Right forelimb (tissue), 1 donor: Measurements from ENCODE around the gene ZNF579.

ENCODE experiments used
- DNase-seq: peaks from one replicate; pipeline ENCODE4 v3.0.0-alpha.2; 2018

Gene ZNF579

DNA sequence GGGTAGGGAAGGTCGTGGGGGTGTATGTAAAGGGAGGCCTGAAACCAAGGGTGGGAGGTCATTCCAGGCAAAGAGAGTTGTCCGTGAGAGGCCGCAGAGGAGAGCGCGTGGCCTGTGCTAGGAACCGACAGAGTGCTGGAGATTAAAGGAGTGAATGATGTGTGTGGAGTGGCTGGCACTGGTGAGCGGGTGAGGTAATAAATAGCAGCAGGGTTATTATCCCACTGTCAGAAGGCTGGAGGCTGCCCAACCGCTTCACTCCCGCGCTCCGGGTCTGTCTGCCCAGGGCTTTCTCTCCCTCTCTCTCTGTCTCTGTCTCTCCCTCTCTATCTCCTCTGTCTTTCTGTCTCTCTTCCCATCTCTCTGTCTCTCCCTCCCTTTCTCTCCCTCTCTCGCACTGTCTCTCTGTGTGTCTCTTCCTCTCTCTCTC, 17.4 kb downstream of the ZNF579 start:
- DNase-seq: no peak

DNA sequence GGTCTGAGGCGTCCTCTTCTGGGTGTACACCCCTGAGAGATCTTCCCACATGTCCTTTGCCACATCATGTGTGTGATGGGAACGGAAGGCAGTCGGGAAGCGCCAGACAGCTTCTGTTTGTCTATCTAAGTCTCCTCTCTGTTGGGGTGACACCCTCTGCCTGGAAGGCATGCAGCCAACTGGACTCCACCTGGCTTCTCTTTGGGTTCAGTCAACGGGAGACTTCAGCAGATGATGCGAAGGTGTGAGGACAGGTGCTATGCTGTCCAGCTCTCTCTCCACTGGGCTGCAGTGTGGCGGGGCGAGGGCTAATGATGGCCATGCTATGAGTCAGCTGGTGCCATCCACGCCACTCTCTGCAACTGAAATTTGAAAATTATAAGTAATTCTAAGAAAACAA, 21.0 kb downstream of the ZNF579 start:
- no peak for DNase-seq

DNA sequence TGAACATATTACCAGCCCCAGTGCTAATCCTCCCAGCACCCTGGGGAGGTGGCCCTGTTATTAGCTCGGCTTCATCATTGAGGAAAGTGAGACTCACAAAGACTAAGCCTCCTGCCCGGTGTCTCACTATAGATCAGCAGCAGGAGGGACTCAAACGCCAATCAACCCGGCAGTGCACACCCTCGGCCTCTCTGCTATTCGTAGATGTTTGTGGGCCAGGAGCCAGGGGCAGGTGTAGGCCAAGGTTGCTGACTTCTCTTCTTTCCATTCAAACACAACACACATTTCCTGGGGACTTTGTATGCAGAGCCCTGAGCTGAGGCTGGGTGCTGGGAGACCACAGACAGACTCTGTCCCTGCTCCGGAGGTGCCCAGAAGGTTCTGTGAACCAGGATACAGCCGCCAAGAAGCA, 25.9 kb downstream of the ZNF579 start:
- DNase-seq: no peak

DNA sequence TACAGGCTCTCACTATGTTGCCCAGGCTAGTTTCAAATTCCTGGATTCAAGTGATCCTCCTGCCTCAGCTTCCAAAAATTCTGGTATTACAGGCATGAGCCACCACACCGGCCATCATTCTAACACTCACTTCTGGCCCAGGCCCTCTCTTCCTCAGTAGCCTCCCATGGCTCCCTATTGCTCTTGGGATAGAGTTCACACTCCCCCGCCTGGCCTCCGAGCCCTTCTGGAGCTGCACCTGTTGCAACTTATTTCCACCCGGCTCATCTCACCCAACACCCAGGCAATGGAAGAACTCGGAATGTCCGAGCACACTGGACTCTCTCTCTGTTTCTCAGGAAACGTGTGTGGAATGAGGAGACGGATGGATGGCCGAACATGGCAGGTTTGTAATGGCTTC, 26.3 kb downstream of the ZNF579 start:
- DNase-seq: no peak

DNA sequence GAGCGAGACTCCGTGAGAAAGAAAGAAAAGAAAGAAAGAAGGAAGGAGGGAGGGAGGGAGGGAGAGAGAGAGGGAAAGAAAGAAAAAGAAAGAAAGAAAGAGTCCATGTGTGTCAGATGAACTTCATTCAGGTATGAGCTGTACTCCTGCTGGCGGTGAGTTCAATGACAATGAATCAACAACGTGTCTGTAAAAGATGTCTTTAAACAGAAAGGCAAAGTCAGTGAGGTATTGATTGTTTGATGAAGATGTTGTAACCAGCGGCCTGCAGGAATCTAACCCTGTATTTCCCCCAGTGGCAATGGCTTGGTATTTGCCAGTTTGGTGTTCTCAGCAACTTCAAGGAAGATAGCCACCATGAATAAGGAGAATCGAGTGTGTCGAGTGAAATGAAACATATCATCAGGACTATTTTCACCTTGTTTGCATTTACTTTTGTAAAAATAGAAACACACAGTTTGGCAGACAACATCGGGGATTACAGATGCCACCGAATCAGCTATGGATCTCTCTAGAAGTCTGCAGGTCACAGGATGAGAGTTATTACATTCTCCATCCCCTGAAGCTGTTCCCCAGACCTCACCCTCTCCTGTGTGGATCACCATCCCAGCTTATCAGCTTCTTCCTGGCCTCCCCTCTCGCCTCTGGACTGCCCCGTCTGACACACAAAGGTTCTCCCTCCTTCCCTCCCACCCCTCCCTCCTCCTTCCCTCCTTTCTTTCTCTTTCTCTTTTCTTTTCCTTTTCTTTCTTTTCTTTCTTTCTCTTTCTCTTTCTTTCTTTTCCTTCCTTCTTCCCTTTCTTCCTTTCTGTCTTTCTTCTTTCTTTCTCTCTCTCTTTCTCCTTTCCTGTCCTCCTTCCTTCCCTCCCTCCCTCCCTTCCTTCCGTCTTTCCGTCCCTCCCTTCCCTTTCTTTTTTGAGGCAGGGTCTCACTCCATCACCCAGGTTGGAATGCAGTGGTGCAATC, 27.1 kb downstream of the ZNF579 start:
- DNase-seq: no peak

DNA sequence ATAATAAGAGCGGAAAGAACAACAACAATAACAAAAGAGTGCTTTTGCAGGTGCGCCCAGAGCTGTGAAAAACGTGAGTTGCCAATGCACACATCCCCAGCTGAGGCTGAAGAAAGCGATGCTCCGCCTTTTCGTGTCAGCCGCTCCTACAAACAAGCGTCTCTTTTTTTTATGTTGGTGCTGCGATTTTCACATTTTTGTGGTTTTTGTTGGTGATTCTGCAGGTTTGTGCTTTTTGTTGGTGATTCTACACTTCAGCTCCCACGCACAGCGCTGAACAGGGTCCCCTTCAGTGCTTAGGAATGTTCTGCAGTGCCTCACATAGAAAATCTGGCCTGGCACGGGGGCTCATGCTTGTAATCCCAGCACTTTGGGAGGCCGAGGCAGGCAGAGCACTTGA, 28.0 kb downstream of the ZNF579 start:
- no peak for DNase-seq

DNA sequence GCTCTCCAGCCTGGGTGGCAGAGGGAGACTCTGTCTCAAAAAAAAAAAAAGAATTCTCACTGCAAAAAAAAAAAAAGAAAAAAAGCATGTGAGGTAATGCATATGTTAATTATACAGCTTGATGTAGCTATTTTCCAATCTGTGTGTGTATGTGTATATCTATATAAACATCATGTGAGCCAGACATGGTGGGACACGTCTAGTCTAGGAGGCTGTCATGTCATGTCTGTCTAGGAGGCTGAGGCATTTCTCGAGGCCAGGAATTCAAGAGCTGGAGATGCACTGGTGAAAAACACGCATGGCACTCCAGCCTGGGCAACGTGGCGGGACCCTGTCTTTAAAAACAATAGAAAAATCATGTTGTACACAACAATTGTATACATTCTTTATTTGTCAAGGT, 28.4 kb downstream of the ZNF579 start:
- DNase-seq: no peak

DNA sequence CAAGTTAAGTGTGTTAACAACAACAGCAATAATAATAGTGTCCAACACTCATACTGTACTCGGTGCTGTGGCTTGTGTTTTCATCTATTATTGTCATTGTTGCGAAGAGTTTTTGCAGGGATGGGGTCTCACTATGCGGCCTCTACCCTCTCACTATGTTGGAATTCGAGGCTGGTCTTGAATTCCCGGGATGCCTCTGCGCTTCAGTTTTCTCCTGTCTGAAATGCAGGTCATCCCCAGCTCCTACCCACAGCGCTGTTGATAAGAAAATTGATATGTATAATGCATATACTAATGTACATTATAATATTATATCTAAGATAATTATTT, 30.4 kb downstream of the ZNF579 start:
- no peak for DNase-seq

DNA sequence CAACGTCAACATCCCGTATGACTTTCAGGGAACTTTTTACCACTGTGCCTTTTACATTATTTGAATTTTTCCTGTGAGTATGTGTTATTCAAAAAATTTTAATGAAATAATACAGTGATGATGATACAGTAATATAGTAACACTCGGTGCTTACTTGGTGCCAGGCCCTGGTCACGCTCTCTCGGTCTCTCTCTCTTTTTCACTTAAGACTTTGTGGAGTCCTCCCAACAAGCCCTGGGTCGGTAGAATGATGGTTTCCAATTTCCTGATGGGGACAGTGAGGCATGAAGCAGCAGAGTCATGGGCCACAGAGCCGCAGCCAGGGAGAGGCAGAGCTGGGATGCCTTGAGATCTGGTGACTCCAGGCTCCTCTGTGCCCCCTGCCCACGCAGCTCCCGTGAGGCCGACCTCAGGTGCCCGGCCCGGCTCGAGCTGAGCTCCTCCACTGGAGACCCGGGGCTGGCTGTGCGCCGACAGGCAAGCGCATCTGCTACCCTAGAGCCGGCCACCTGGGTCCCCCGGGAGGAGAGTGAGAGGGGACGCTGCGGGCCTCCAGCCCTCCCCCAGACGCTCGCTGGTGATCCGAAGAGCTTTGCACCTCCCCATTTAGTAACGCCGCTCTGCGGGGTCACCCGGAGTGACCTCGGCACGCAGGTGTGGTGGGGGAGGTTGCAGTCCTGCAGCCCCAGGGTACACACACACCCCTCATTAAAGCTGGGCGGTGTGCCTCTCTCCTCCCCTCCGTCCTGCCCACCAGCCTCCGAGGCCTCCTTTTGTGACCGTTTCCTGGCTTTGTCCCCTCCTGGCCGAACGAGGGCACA, 30.9 kb downstream of the ZNF579 start:
- no peak for DNase-seq

DNA sequence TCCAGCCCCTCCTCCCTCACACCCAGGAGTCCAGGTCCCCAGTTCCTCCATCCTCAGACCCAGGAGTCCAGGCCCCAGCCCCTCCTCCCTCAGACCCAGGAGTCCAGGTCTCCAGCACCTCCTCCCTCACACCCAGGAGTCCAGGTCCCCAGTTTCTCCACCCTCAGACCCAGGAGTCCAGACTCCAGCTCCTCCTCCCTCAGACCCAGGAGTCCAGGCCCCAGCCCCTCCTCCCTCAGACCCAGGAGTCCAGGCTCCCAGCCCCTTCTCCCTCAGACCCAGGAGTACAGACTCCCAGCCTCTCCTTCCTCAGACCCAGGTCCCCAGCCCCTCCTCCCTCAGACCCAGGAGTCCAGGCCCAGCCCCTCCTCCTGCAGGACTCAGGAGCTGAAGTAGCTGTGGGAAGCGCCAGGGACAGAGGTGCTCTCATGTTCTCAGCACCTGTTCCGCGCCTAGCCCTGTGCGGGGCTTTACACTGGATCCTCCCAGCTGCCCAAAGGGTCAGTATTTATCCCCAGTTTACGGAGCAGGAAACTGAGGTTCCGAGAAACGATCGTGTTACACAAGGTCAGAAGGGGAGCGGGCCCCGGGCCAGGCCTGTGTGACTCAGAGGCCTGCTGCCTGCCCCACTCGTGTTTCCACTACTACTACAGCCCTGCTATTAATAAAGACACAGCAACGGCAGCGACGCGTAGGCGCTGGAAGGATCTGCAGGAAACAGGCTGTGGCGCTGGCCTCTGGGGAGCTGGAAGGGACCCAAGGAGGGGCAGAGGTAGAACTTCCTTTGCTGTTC, 33.6 kb downstream of the ZNF579 start:
- DNase-seq: no peak

DNA sequence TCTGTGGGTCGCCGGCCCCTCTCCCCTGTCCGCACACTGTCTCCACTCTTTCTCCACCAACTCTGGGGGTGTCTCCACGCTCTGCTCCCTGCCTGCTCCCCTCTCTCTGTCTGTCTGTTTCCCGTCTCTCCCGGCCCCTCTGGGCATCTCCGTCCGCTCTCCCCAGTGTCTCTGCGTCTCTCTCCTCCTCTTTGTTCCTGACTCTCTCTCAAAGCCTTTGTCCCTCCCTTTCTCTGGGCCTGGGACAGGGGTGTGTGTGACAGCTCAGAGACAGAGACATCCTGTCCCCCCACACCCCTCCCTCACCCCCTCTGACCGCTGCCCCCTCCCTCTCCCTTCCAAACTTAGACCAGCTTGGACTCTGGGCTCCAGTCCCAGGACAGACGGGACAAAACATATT, 34.6 kb downstream of the ZNF579 start:
- no peak for DNase-seq

DNA sequence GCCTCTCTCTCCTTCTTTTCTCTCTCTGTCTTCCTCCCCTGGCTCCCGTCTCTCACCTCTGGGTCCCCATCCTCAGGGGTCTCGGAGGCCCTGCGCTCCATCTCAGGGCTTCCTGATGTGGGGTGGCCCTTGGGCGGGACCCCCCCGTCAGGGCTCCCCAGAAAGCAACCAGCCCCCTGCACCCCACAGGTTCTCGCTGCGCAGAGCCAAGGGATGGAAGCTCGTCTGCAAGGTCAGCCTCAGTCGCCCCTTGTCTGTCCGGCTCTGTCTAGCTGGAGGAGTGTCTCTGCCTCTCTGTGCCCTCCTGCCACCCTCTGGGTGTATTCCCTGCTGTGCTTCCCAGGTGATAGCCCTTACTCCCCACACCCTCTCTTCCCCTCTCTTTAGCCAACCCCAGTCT, 35.2 kb downstream of the ZNF579 start, which contains the start of gene SBK3:
Gene SBK3 (minus strand): TSS at position 101 of the 400 bp plus-strand sequence. CDS start 0 bp downstream, at position 101.
- DNase-seq: no peak

DNA sequence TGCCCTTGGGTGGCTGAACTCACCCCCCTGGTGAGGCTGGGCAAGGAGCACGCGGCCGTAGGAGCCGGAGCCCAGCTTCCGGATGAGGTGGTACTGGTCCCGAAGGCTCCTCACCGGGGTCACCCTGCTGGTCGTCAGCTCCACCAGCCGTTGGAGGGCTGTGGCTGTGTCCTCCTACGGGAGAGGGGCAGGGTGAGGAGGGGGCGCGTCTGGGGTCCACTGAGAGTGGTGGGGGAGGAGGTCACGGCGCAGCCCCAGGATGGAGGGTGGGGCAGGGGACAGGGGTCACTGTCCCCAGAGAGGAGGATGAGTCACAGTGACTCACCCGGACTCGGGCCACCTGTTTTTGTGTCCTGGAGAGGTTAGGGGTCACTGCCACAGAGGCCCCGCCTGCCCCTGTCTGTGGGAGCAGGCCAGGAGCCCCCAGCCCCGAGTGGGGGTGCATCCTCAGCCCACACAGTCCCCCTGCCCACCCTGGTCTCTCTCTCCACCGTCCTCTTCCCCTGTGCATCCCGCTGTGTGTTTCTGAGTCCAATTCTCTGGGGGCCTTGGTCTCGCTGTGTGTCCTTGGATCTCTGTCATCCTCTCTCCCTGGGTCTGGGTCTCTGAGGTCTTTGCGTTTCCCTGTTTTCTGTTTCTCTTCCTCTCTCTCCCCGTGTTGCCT, 35.7 kb downstream of the ZNF579 start:
- no peak for DNase-seq

DNA sequence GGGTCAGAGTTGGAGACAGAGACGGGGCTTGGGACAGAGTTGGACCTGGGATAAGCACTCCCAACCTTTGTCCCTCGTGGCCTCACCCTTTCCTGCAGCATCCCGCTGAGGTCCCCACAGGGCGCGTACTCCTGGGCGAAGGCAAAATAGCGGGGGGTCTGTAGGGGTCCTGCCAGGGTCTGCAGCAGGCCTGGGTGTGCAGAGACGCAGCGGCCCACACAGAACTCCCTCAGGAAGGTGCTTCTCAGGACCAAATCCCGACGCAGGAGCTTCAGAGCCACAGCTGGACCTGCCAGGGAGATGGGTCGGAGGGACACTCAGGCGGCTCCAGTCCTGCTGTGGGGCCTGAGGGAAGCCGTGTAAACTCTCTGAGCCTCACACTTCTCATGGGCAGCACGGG, 36.6 kb downstream of the ZNF579 start:
- DNase-seq: no peak

DNA sequence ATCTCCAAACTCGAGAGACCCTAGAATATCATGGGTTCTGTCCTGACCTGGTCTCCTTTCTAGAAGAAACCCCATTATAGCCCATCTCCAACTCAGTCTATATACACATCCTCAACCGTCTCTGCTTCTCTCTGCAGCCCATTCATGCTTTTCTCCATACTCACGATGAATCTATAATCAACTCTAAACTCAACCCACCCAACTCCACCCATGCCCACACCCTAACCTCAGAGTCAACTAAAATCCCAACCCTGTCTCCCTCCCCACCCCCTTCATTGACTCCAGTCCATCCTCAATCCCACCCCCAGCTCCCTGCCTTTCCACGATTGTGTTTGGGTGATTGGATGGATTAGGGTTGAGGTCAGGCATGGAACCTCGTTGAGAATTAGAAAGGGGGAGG, 37.1 kb downstream of the ZNF579 start:
- no peak for DNase-seq

DNA sequence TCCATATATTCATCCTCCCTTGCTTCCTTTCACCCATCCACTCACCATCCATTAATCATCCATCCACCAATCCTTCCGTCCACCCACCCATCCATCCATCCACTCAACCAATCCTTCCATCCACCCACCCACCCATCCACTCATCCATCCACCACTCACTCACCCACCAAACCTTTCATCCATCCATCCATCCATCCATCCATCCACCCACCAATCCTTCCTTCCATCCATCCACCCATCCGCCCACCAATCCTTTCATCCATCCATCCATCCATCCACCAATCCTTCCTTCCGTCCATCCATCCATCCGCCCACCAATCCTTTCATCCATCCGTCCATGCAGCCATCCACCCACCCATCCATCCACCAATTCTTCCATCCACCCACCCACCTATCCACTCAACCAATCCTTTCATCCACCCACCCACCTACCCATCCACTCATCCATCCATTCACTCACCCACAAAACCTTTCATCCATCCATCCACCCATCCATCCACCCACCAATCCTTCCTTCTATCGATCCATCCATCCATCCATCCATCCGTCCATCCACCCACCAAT, 38.3 kb downstream of the ZNF579 start:
- DNase-seq: no peak

DNA sequence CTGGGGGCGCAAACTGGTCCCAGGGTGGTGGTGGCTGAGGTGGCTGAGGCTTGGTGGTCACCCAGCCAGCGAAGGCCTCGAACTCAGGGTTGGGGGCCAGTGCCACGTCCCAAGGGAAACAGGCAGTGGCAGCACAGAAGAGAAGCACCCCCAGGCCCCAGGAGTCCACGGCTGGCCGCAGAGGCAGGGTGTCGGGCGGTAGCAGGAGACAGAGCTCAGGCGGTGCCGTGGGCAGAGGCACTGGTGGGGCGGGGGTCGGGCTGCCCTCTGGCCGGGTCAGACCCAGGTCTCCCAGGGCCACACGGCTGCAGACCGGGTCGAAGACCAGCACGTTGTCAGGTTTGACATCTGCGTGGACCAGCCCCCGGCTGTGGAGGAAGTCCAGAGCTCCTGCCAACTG, 39.6 kb downstream of the ZNF579 start:
- no peak for DNase-seq

DNA sequence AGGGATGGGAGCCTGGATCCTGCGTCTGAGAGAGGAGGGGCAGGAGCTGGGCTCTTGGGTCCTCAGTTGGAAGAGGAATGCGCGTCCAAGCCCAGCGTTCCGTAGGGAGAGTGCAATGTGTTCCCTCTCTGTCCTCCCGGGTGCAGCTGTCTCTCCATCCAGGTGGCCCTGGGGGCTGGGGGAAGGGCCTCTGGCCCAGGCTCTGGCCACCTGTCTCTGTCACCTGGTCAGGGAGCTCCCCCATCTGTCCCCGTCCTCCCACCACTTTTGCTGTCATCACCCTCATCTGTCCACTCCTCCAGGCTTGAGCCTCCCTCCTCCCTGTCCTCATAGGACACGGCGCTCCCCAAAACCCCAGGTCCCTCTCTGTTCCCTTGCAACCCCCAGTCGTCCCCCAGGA, 40.0 kb downstream of the ZNF579 start:
- DNase-seq: no peak

DNA sequence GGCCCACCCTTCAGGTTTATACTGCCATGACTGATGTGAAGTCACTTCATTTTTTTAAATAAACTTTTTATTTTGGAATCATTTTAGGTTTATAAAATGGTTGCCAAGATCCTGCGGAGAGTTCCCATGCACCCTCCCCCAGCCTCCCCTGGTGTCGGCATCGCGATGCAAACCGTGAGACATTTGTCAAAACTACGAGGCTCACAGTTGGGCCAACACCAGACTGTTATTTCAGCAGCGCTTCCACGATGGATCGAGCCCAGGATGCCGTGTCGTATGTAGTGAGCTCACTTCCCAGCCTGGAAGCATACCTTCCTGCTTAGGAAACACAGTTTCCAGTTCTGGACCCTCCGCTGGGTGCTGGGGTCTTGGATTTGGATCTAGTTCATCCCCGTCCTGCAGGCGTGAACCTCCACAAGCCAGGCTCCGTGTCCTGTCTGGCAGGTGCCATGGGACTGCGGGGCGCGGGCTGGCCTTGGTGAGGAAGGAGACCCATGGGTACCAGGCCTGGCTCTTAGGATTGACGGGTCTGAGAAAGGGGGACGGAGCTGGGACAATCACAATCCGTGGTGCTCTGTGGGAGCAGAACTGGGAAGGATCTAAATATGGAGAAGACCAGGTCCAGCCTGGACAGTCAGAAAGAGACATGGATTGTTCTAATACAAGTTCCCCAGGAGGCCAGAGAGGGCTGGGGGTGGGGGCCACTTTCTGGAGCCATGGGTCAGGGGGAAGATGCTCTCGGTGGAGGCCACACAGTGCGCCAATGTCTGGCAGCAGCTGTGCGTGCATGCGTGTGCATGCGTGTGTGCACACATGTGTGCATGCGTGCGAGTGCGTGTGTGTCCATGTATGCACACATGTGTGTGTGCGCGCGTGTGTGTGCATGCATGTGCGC, 41.3 kb downstream of the ZNF579 start:
- no peak for DNase-seq

DNA sequence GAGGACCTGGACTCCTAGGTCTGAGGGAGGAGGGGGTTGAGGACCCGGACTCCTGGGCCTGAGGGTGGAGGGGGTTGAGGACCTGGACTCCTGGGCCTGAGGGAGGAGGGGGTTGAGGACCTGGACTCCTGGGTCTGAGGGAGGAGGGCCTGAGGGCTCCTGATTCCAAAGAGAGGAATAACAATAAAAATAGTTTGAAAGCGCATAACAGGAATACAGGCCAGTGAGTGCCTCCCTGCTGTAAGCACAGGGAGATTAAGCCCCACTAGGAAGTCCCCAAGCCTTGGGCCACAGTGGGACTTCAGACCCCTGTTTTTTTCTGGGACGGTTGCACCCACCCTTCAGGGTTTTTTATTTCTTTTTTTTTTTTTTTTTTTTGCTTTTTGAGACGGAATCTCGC, 42.5 kb downstream of the ZNF579 start:
- DNase-seq: no peak

DNA sequence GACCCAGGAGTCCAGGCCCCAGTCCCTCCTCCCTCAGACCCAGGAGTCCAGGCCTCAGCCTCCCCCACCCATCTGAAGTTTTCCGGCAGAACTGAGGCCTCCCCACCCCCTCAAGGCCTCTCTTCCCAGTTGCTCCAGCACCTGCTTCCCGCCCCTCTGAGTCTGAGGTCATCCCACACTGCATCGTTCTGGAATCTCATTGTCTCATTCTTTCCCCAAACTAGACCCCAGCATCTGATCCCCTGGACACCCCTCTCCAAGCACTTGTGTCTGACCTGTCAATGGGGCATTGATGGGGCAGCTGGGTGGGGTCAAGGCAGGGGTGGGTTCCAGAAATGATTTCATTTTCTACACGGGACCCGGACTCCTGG, 42.9 kb downstream of the ZNF579 start:
- DNase-seq: peak; percentile 72
